WTC11 (cell line): Measurements from ENCODE around the gene PPP2R3C. TPM values are rescaled to one million over a fixed set of nuclear protein-coding genes. Genes with fewer than 3 reads are reported as not detected.

Source experiments
- ATAC-seq: fragments of 200-7000 bp; cut with Tn5 transposase; 2 replicates; pipeline ENCODE4 v1.10.0; 2021; ENCODE audit warnings: mild to moderate bottlenecking, moderate library complexity
- CTCF ChIA-PET: fragments of 300-600 bp; sonication (Branson Sonifier 250); formaldehyde crosslinking; loops from one replicate; lab custom pipeline; 2021; ENCODE audit warnings: antibody characterized with exemption; lab: Charles Lee
- POLR2A ChIA-PET: fragments of 350-600 bp; sonication (Branson Sonifier 250); formaldehyde crosslinking; loops from one replicate; lab custom pipeline; 2021; ENCODE audit warnings: antibody characterized with exemption; lab: Charles Lee
- DNase-seq: peaks from one replicate; pipeline ENCODE4 v3.0.0; 2021; ENCODE audit warnings: low spot score
- H3K27ac Mint-ChIP-seq: 2 replicates; pipeline ENCODE4 v1.8.0; 2021; ENCODE audit warnings: mixed read lengths
- H3K27me3 Mint-ChIP-seq: 2 replicates; pipeline ENCODE4 v1.8.0; 2021; ENCODE audit warnings: low read depth, mild to moderate bottlenecking, moderate library complexity, mixed read lengths
- H3K36me3 Mint-ChIP-seq: 2 replicates; pipeline ENCODE4 v1.8.0; 2021; ENCODE audit warnings: mixed read lengths
- H3K4me1 Mint-ChIP-seq: 2 replicates; pipeline ENCODE4 v1.8.0; 2022; ENCODE audit warnings: mixed read lengths
- H3K4me3 Mint-ChIP-seq: 2 replicates; pipeline ENCODE4 v1.8.0; 2021; ENCODE audit warnings: mild to moderate bottlenecking, moderate library complexity, mixed read lengths
- H3K9me3 Mint-ChIP-seq: 2 replicates; pipeline ENCODE4 v1.8.0; 2021; ENCODE audit warnings: mixed read lengths
- AFF4 ChIP-seq: sonication (generic); formaldehyde crosslinking; IDR thresholded peaks from 2 replicates; pipeline ENCODE4 v1.8.1; 2023; ENCODE audit warnings: mild to moderate bottlenecking, missing genetic modification reagents, borderline replicate concordance
- AR ChIP-seq: fragments of 250-450 bp; sonication (Bioruptor Pico); IDR thresholded peaks from 2 replicates; pipeline ENCODE4 v1.9.0; 2021; ENCODE audit warnings: mild to moderate bottlenecking
- ATF2 ChIP-seq: sonication (generic); formaldehyde crosslinking; IDR thresholded peaks from 2 replicates; pipeline ENCODE4 v1.8.1; 2022; ENCODE audit warnings: low read depth, missing genetic modification reagents, borderline replicate concordance
- CDX4 ChIP-seq: fragments of 250-450 bp; sonication (Bioruptor Pico); IDR thresholded peaks from 2 replicates; pipeline ENCODE4 v1.9.0; 2021; ENCODE audit warnings: moderate library complexity, mild to moderate bottlenecking, inconsistent platforms, borderline replicate concordance
- E2F4 ChIP-seq: sonication (generic); formaldehyde crosslinking; IDR thresholded peaks from 2 replicates; pipeline ENCODE4 v1.8.1; 2022; ENCODE audit warnings: low read depth, mild to moderate bottlenecking, moderate library complexity, missing genetic modification reagents, borderline replicate concordance
- FOXK1 ChIP-seq: sonication (generic); formaldehyde crosslinking; IDR thresholded peaks from 2 replicates; pipeline ENCODE4 v1.8.0; 2022; ENCODE audit warnings: mild to moderate bottlenecking, moderate library complexity, missing genetic modification reagents
- HMGXB4 ChIP-seq: sonication (generic); formaldehyde crosslinking; IDR thresholded peaks from 2 replicates; pipeline ENCODE4 v1.8.1; 2023; ENCODE audit warnings: mild to moderate bottlenecking, moderate library complexity, missing genetic modification reagents
- JAZF1 ChIP-seq: fragments of 250-450 bp; sonication (Bioruptor Pico); IDR thresholded peaks from 2 replicates; pipeline ENCODE4 v1.9.0; 2021; ENCODE audit warnings: moderate library complexity, mild to moderate bottlenecking, inconsistent platforms
- MYBL2 ChIP-seq: sonication (generic); formaldehyde crosslinking; IDR thresholded peaks from 2 replicates; pipeline ENCODE4 v1.8.1; 2023; ENCODE audit warnings: mild to moderate bottlenecking, moderate library complexity, missing genetic modification reagents
- NFE2L1 ChIP-seq: sonication (generic); formaldehyde crosslinking; IDR thresholded peaks from 2 replicates; pipeline ENCODE4 v1.8.1; 2023; ENCODE audit warnings: missing genetic modification reagents
- NR2C2 ChIP-seq: sonication (generic); formaldehyde crosslinking; IDR thresholded peaks from 2 replicates; pipeline ENCODE4 v1.8.0; 2022; ENCODE audit warnings: mild to moderate bottlenecking, missing genetic modification reagents
- RELA ChIP-seq: sonication (generic); formaldehyde crosslinking; IDR thresholded peaks from 2 replicates; pipeline ENCODE4 v1.8.1; 2022; ENCODE audit warnings: missing genetic modification reagents, mild to moderate bottlenecking, borderline replicate concordance
- SMAD4 ChIP-seq: sonication (generic); formaldehyde crosslinking; IDR thresholded peaks from 2 replicates; pipeline ENCODE4 v1.8.0; 2022; ENCODE audit warnings: mild to moderate bottlenecking, missing genetic modification reagents
- ZBTB21 ChIP-seq: sonication (generic); formaldehyde crosslinking; IDR thresholded peaks from 2 replicates; pipeline ENCODE4 v1.8.1; 2023; ENCODE audit warnings: mild to moderate bottlenecking, missing genetic modification reagents, borderline replicate concordance
- ZNF232 ChIP-seq: sonication (generic); formaldehyde crosslinking; IDR thresholded peaks from 2 replicates; pipeline ENCODE4 v1.8.0; 2022; ENCODE audit warnings: mild to moderate bottlenecking, missing genetic modification reagents
- ZNF423 ChIP-seq: fragments of 250-450 bp; sonication (Bioruptor Pico); IDR thresholded peaks from 2 replicates; pipeline ENCODE4 v2.1.2; 2022; ENCODE audit warnings: mild to moderate bottlenecking, moderate library complexity
- ZNF425 ChIP-seq: fragments of 250-450 bp; sonication (Bioruptor Pico); conservative IDR thresholded peaks from 2 replicates; pipeline ENCODE4 v1.9.0; 2021; ENCODE audit warnings: mild to moderate bottlenecking
- total RNA-seq: library from RNA; stranded (reverse); gene quantifications from 3 replicates; pipeline ENCODE4 v1.2.3, GENCODE V29; 2021

PPP2R3C gene
- total RNA-seq, 1 experiment from 2014 or later: 31.6 TPM

GRCh38 chr14:35113308-35113950 lies 8.4 kb downstream of the PPP2R3C start:
- peak; percentile 19 for DNase-seq
- ChIA-PET CTCF (no interaction called here), POLR2A (no interaction called here)
- Mint-ChIP-seq H3K27ac (peak overlapping the region; percentile 29), H3K9me3 (peaks cover 19% of the 10 kb centered on the region), H3K27me3 (no peaks in the 10 kb centered on the region), H3K4me3 (no peak overlapping the region), H3K36me3 (peaks cover 62% of the 10 kb centered on the region), H3K4me1 (peaks cover 16% of the 10 kb centered on the region)
- TF ChIP-seq SMAD4: no peak
- no peak for TF ChIP-seq ZNF423
- TF ChIP-seq MYBL2: no peak
- TF ChIP-seq NR2C2 (CRISPR knock-in tag): no peak
- no peak for TF ChIP-seq ZNF232
- TF ChIP-seq HMGXB4: no peak
- TF ChIP-seq CDX4 (CRISPR knock-in tag): no peak
- TF ChIP-seq ZBTB21 (CRISPR knock-in tag): no peak
- TF ChIP-seq ATF2 (CRISPR knock-in tag): no peak
- no peak for TF ChIP-seq NFE2L1 (CRISPR knock-in tag)
- no peak for TF ChIP-seq ZNF425
- no peak for TF ChIP-seq RELA (CRISPR knock-in tag)
- TF ChIP-seq AR (CRISPR knock-in tag): no peak
- no peak for TF ChIP-seq FOXK1 (CRISPR knock-in tag)
- no peak for TF ChIP-seq AFF4 (CRISPR knock-in tag)
- no peak for TF ChIP-seq JAZF1
- TF ChIP-seq E2F4: no peak
- ATAC-seq: peak; percentile 48; the same call in 1 of the 2 replicates
